Calu3 (cell line): Measurements from ENCODE around the gene AIP. TPM values are rescaled to one million over a fixed set of nuclear protein-coding genes. Genes with fewer than 3 reads are reported as not detected.

Experiments used
- BruUV-seq: library from RNA; stranded (reverse); fragments of 400-500 nt; replicated peaks from 2 replicates; lab custom pipeline; 2021; lab: Mats Ljungman, UMichigan
- CTCF ChIA-PET: fragments of 300-600 bp; sonication (Branson Sonifier 250); formaldehyde crosslinking; loops from one replicate; lab custom pipeline; 2022; ENCODE audit warnings: antibody characterized with exemption; lab: Charles Lee
- DNase-seq: peaks from one replicate; pipeline ENCODE4 v3.0.0; 2022
- H3K27ac Mint-ChIP-seq: one replicate; pipeline ENCODE4 v1.8.0; 2022; ENCODE audit warnings: mixed read lengths; ENCODE audit not compliant: unreplicated experiment
- H3K27me3 Mint-ChIP-seq: one replicate; pipeline ENCODE4 v1.8.0; 2022; ENCODE audit warnings: mixed read lengths; ENCODE audit not compliant: unreplicated experiment
- H3K36me3 Mint-ChIP-seq: one replicate; pipeline ENCODE4 v1.8.0; 2022; ENCODE audit warnings: mild to moderate bottlenecking, moderate library complexity, mixed read lengths; ENCODE audit not compliant: insufficient read depth, unreplicated experiment
- H3K4me1 Mint-ChIP-seq: one replicate; pipeline ENCODE4 v1.8.0; 2022; ENCODE audit warnings: mild to moderate bottlenecking, low read depth, mixed read lengths; ENCODE audit not compliant: unreplicated experiment
- H3K4me3 Mint-ChIP-seq: one replicate; pipeline ENCODE4 v1.8.0; 2022; ENCODE audit warnings: mild to moderate bottlenecking, low read depth, moderate library complexity, mixed read lengths; ENCODE audit not compliant: unreplicated experiment
- H3K9me3 Mint-ChIP-seq: one replicate; pipeline ENCODE4 v1.8.0; 2022; ENCODE audit warnings: low read depth, mixed read lengths; ENCODE audit not compliant: unreplicated experiment
- intact Hi-C: fragments of 100-400 bp; cut with micrococcal nuclease; formaldehyde crosslinking; loops from one replicate; pipeline ENCODE4 v1.10.0; 2022; ENCODE audit not compliant: unreplicated experiment
- total RNA-seq: library from RNA; stranded (reverse); gene quantifications from 2 replicates; pipeline ENCODE4 v1.2.3, GENCODE V29; 2022
- TF ChIP-seq, protein P1 (sequence below): fragments of 200-600 bp; IDR thresholded peaks from one replicate; pipeline ENCODE4 v1.8.0; 2022; ENCODE audit warnings: antibody characterized with exemption; ENCODE audit not compliant: unreplicated experiment

AIP gene
- total RNA-seq, 1 experiment from 2014 or later, result 44.0 TPM

DNA sequence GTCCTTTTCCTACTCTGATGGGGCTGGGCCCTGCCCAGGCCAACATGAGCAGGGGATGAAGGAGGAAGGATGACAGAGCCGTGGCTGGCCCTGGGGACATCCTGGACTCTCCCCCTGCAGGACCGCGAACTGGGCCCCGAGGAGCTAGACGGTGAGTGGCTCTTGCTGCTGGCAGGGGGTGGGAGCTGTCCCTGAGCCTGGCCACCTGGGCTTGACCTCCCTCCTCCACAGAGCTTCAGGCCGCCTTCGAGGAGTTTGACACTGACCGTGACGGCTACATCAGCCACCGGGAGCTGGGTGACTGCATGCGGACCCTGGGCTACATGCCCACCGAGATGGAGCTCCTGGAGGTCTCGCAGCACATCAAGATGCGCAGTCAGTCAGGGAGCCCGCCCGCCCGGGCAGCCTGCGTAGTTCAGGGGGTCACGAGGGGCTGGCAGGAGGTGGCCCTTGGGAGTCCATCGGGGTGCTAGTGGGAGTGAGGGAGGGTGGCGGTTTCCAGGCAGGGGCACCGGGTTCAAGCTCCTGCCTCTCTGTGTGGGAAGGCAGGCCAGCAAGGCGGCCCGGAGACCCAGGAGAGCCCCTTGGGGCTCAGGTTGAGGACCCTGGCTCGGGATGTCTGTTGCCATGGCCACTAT is 26.6 kb upstream of the AIP start:
- Mint-ChIP-seq H3K27me3 (no peaks in the 10 kb centered on the region), H3K9me3 (no peaks in the 10 kb centered on the region), H3K27ac (no peak overlapping the region), H3K4me3 (no peak overlapping the region), H3K36me3 (peaks cover 27% of the 10 kb centered on the region), H3K4me1 (peaks cover 15% of the 10 kb centered on the region)
- TF ChIP-seq, protein P1, sequence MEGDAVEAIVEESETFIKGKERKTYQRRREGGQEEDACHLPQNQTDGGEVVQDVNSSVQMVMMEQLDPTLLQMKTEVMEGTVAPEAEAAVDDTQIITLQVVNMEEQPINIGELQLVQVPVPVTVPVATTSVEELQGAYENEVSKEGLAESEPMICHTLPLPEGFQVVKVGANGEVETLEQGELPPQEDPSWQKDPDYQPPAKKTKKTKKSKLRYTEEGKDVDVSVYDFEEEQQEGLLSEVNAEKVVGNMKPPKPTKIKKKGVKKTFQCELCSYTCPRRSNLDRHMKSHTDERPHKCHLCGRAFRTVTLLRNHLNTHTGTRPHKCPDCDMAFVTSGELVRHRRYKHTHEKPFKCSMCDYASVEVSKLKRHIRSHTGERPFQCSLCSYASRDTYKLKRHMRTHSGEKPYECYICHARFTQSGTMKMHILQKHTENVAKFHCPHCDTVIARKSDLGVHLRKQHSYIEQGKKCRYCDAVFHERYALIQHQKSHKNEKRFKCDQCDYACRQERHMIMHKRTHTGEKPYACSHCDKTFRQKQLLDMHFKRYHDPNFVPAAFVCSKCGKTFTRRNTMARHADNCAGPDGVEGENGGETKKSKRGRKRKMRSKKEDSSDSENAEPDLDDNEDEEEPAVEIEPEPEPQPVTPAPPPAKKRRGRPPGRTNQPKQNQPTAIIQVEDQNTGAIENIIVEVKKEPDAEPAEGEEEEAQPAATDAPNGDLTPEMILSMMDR, result no peak
- intact Hi-C loops, result no loop called here
- no TSS peak for BruUV-seq
- CTCF ChIA-PET, result no interaction called here
- DNase-seq, result no peak

DNA sequence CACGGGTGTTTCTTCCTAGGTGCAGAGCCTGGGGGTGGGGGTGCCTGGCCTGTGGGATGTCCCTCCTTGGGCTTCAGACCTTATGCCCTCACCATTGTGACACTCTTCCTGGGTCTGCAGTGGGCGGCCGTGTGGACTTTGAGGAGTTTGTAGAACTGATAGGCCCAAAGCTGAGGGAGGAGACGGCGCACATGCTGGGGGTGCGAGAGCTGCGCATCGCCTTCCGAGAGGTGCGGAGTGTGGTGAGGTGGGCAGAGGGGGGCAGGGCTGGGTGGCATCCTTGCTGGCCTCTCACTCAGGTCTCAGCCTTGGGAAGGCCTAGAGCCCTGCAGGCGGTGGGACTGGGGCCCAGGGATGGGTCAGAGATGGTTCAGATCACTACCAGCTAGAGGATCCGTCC is 25.4 kb upstream of the AIP start:
- Mint-ChIP-seq H3K36me3 (peaks cover 23% of the 10 kb centered on the region), H3K9me3 (no peaks in the 10 kb centered on the region), H3K27ac (no peak overlapping the region), H3K27me3 (no peaks in the 10 kb centered on the region), H3K4me1 (peaks cover 3% of the 10 kb centered on the region), H3K4me3 (no peak overlapping the region)
- no TSS peak for BruUV-seq
- CTCF ChIA-PET, result no interaction called here
- no peak for DNase-seq
- TF ChIP-seq, protein P1, result no peak
- intact Hi-C loops, result no loop called here

DNA sequence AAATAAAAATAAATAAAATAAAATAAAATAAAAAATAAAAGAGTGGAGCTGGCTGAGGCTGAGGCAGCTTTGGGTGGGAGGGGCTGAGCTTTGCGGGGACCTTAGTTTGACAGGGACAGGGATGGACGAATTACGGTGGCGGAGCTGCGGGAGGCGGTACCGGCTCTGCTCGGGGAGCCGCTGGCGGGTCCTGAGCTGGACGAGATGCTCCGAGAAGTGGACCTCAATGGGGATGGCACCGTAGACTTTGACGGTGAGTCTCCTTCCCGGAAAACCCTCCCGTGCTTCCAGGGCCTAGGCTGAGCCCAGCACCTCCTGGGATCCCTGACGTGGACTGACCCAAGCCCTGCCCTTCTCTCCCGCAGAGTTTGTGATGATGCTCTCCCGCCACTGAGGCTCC is 24.6 kb upstream of the AIP start:
- Mint-ChIP-seq H3K9me3 (no peaks in the 10 kb centered on the region), H3K27ac (no peak overlapping the region), H3K36me3 (peaks cover 22% of the 10 kb centered on the region), H3K4me3 (no peak overlapping the region), H3K27me3 (no peaks in the 10 kb centered on the region), H3K4me1 (no peaks in the 10 kb centered on the region)
- BruUV-seq, result no TSS peak
- DNase-seq, result no peak
- CTCF ChIA-PET, result no interaction called here
- TF ChIP-seq, protein P1, result no peak
- intact Hi-C loops, result no loop called here

DNA sequence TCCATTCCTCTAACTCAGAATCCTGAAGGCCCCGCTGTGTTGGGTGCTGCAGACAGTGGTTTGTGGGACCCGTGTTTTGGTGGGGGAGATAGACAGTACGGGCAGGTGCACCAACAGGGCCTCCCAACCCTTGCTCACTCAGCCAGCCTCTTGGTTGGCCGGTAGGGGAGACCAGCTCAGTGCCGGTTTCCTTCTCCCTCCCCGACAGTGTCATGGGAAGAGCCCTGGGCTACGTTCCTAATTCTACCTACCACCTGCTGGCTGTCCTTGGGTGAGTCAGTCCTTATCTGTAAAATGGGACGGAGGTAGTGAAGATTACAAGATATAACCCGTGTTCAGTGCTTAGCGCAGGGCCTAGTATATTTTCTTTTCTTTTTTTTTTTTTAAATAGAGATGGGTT is 19.6 kb upstream of the AIP start:
- no peaks in the 10 kb centered on the region for H3K27me3 Mint-ChIP-seq
- CTCF ChIA-PET, result no interaction called here
- intact Hi-C loops, result no loop called here

More for the DNA sequence above, 19.6 kb upstream of the AIP start:
- peaks cover 32% of the 10 kb centered on the region for H3K4me1 Mint-ChIP-seq
- BruUV-seq, result no TSS peak
- TF ChIP-seq, protein P1, result no peak
- H3K9me3 Mint-ChIP-seq, result no peaks in the 10 kb centered on the region
- H3K4me3 Mint-ChIP-seq, result no peak overlapping the region
- no peak overlapping the region for H3K27ac Mint-ChIP-seq
- DNase-seq, result no peak
- H3K36me3 Mint-ChIP-seq, result peaks cover 53% of the 10 kb centered on the region
